HCT116 (cell line): Measurements from ENCODE around the gene TRIB2. TPM values are rescaled to one million over a fixed set of nuclear protein-coding genes. Genes with fewer than 3 reads are reported as not detected.
"Not testable (repeated sequence)": the region's sequence is repeated elsewhere in the genome, so short reads cannot be mapped to it uniquely, and the experiment has no call there.

Experiments used
- ATAC-seq: fragments of 200-7000 bp; cut with Tn5 transposase; 2 replicates; pipeline ENCODE4 v1.9.1; 2020; ENCODE audit warnings: mild to moderate bottlenecking, moderate library complexity
- BruUV-seq: library from RNA; stranded (reverse); fragments of 400-500 nt; replicated peaks from 2 replicates; lab custom pipeline; 2021; lab: Mats Ljungman, UMichigan
- CTCF ChIA-PET: fragments of 300-600 bp; sonication (Branson Sonifier 250); formaldehyde crosslinking; loops from one replicate; lab custom pipeline; 2021; ENCODE audit warnings: antibody characterized with exemption; lab: Charles Lee
- POLR2A ChIA-PET: fragments of 300-600, 350-600 bp; sonication (Branson Sonifier 250); formaldehyde crosslinking; loops from one replicate; lab custom pipeline; 2021; ENCODE audit warnings: antibody characterized with exemption; lab: Charles Lee
- RAD21 ChIA-PET, 2 experiments: fragments of 300-600 bp; sonication (Branson Sonifier 250); formaldehyde crosslinking; loops; one replicate each; lab custom pipeline; 2023; ENCODE audit warnings: low total read pairs in 2 of 2; ENCODE audit not compliant: uncharacterized antibody in 2 of 2, unreplicated experiment in 2 of 2, low non-redundant PET in 1 of 2; lab: Charles Lee
- DNase-seq: peaks from one replicate; pipeline ENCODE4 v3.0.0-alpha.2; 2010; ENCODE audit warnings: low read depth, low spot score
- H2AFZ ChIP-seq: fragments of 200-600 bp; shearing (Covaris generic), sonication (generic); 2 replicates; pipeline ENCODE4 v1.6.1; 2017; ENCODE audit warnings: low read depth, mixed run types, mixed read lengths, antibody characterized with exemption, low read length; ENCODE audit not compliant: poor library complexity, severe bottlenecking
- H3K27ac ChIP-seq: 2 replicates; pipeline ENCODE4 v1.5.1; 2012; ENCODE audit warnings: low read depth, low read length
- H3K27me3 ChIP-seq: fragments of 200-600 bp; sonication (generic); 2 replicates; pipeline ENCODE4 v1.6.1; 2016; ENCODE audit warnings: mixed run types, low read length, mixed read lengths; ENCODE audit not compliant: insufficient read depth
- H3K36me3 ChIP-seq, 2 experiments: fragments of 200-500 bp in 1 of 2; fragments of 200-600 bp in 1 of 2; sonication (Bioruptor generic) in 1 of 2; sonication (generic) in 1 of 2; 2 replicates each; pipeline versions ENCODE4 v1.5.1 to v1.6.1; 2014 to 2016; ENCODE audit warnings: low read length in 2 of 2, inconsistent platforms in 1 of 2, mixed read lengths in 1 of 2, mixed run types in 1 of 2; ENCODE audit not compliant: insufficient read depth in 2 of 2, control insufficient read depth in 1 of 2
- H3K4me1 ChIP-seq, 2 experiments: fragments of 200-600 bp in 1 of 2; sonication (generic) in 1 of 2; 2 replicates each; pipeline versions ENCODE4 v1.5.1 to v1.6.1; 2012 to 2017; ENCODE audit warnings: low read length in 2 of 2, inconsistent platforms in 1 of 2, mild to moderate bottlenecking in 1 of 2, mixed read lengths in 1 of 2, mixed run types in 1 of 2, moderate library complexity in 1 of 2; ENCODE audit not compliant: insufficient read depth in 2 of 2, control insufficient read depth in 1 of 2
- H3K4me2 ChIP-seq: fragments of 200-600 bp; sonication (generic); 2 replicates; pipeline ENCODE4 v1.6.1; 2017; ENCODE audit warnings: mixed run types, low read length, mixed read lengths
- H3K4me3 ChIP-seq, 2 experiments: fragments of 200-600 bp in 1 of 2; sonication (generic) in 1 of 2; replicated peaks in 1 of 2; 2 replicates each; pipeline ENCODE4 v1.5.1; 2011 to 2016; ENCODE audit warnings: low read length in 2 of 2, control low read depth in 1 of 2, low read depth in 1 of 2, mild to moderate bottlenecking in 1 of 2, mixed read lengths in 1 of 2, mixed run types in 1 of 2
- H3K79me2 ChIP-seq: fragments of 200-600 bp; sonication (generic); 2 replicates; pipeline ENCODE4 v1.6.1; 2017; ENCODE audit warnings: mild to moderate bottlenecking, mixed run types, low read length, moderate library complexity, mixed read lengths; ENCODE audit not compliant: insufficient read depth
- H3K9ac ChIP-seq: fragments of 200-600 bp; sonication (generic); 2 replicates; pipeline ENCODE4 v1.6.1; 2016; ENCODE audit warnings: low read length, mixed read lengths
- H3K9me2 ChIP-seq: fragments of 200-600 bp; sonication (generic), shearing (Covaris generic); 2 replicates; pipeline ENCODE4 v1.6.1; 2017; ENCODE audit warnings: mixed run types, mild to moderate bottlenecking, moderate library complexity; ENCODE audit not compliant: insufficient read depth
- H3K9me3 ChIP-seq, 2 experiments: fragments of 200-500 bp in 1 of 2; fragments of 200-600 bp in 1 of 2; sonication (Bioruptor generic) in 1 of 2; sonication (generic) in 1 of 2; 2 replicates each; pipeline ENCODE4 v1.6.1; 2014 to 2017; ENCODE audit warnings: low read length in 2 of 2, mixed read lengths in 2 of 2, inconsistent platforms in 1 of 2, low read depth in 1 of 2, mild to moderate bottlenecking in 1 of 2, mixed run types in 1 of 2, moderate library complexity in 1 of 2; ENCODE audit not compliant: control insufficient read depth in 1 of 2, insufficient read depth in 1 of 2
- H4K20me1 ChIP-seq: fragments of 200-600 bp; sonication (generic), shearing (Covaris generic); 2 replicates; pipeline ENCODE4 v1.6.1; 2017; ENCODE audit warnings: mixed run types, mild to moderate bottlenecking, moderate library complexity; ENCODE audit not compliant: insufficient read depth
- EGR1 ChIP-seq: IDR thresholded peaks from 2 replicates; pipeline ENCODE4 v1.6.1; 2012; ENCODE audit warnings: low read depth
- ELF1 ChIP-seq: IDR thresholded peaks from 2 replicates; pipeline ENCODE4 v1.6.1; 2012; ENCODE audit warnings: low read depth, borderline replicate concordance
- RAD21 ChIP-seq: IDR thresholded peaks from 2 replicates; pipeline ENCODE4 v1.6.1; 2012; ENCODE audit warnings: low read depth, mild to moderate bottlenecking
- SIN3A ChIP-seq: IDR thresholded peaks from 2 replicates; pipeline ENCODE4 v1.6.1; 2012; ENCODE audit warnings: low read depth
- SP1 ChIP-seq: IDR thresholded peaks from 2 replicates; pipeline ENCODE4 v1.6.1; 2012; ENCODE audit warnings: low read depth
- intact Hi-C: fragments of 100-400 bp; cut with micrococcal nuclease; formaldehyde crosslinking; loops from 2 replicates; pipeline ENCODE4 v1.10.0; 2022
- total RNA-seq: library from RNA; stranded (reverse); gene quantifications from one replicate; pipeline ENCODE4 v1.2.1, GENCODE V29; 2021; ENCODE audit not compliant: unreplicated experiment
- TF ChIP-seq, protein P1 (sequence below): IDR thresholded peaks from 2 replicates; pipeline ENCODE4 v1.6.1; 2012; ENCODE audit warnings: low read depth
- TF ChIP-seq, protein P2 (sequence below): IDR thresholded peaks from 2 replicates; pipeline ENCODE4 v1.6.1; 2012
- TF ChIP-seq, protein P3 (sequence below), 3 experiments: fragments of 200-600 bp in 1 of 3; sonication (generic) in 1 of 3; IDR thresholded peaks in 2 of 3; conservative IDR thresholded peaks in 1 of 3; 2 replicates each; pipeline ENCODE4 v1.5.1; 2012 to 2017; ENCODE audit warnings: low read depth in 2 of 3, low read length in 2 of 3, antibody characterized with exemption in 1 of 3, borderline replicate concordance in 1 of 3, control low read depth in 1 of 3, mild to moderate bottlenecking in 1 of 3, mixed read lengths in 1 of 3, mixed run types in 1 of 3, moderate library complexity in 1 of 3; ENCODE audit not compliant: insufficient read depth in 1 of 3

The TRIB2 gene
- total RNA-seq, 1 experiment from 2014 or later: 12.4 TPM

DNA sequence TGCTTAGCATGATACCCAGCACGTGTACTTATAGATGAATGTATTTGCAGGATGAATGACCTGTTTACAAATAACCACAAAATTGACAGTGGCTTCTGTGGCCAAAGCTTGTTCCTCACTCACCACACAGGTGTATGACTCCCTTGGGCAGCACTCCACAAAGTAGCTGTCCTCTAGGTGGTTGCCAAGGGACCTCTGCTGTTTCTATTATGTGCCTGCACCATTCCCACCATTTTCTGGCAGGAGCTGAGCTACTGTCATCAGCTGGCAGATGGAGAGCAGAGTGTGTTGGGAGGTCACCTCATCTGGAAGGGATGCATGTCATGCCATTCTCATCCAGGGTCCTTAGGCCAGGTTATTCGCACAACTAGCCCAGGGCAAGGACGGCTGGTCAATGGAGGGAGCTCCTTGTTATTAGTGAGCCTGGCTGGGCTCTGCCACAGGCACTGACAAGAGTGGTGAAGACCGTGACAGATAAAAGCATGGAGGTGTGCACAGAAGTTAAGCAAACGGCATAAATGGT lies 37.1 kb upstream of the TRIB2 start:
- intact Hi-C loops: no loop called here
- ATAC-seq: no peak
- ChIA-PET POLR2A (no interaction called here), RAD21 (no interaction called here), CTCF (no interaction called here)
- DNase-seq: no peak
- Histone ChIP-seq H3K9me2 (no peaks in the 10 kb centered on the region), H3K27ac (no peak overlapping the region), H3K4me2 (no peak overlapping the region), H2AFZ (no peak overlapping the region), H3K4me1 (peaks cover 0 to 8% of the 10 kb centered on the region in 2 experiments; a peak in 1 of 4 replicates), H3K9ac (no peak overlapping the region), H3K4me3 (no peak overlapping the region), H3K36me3 (no peaks in the 10 kb centered on the region), H3K9me3 (no peaks in the 10 kb centered on the region), H3K27me3 (peaks cover 7% of the 10 kb centered on the region), H4K20me1 (no peaks in the 10 kb centered on the region), H3K79me2 (no peaks in the 10 kb centered on the region)
- no TSS peak for BruUV-seq
- TF ChIP-seq RAD21 (peak; percentile 11; the same call in 1 of the 2 replicates), ELF1 (no peak)

DNA sequence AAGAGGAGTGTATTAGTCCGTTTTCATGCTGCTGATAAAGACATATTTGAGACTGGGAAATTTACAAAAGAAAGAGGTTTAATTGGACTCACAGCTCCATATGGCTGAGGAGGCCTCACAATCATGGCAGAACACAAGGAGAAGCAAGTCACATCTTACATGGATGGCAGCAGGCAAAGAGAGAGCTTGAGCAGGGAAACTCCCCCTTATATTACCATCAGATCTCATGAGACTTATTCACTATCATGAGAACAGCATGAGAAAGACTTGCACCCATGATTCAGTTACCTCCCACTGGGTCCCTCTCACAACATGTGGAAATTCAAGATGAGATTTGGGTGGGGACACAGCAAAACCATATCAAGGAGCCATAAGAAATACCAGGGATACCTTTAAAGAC lies 36.6 kb upstream of the TRIB2 start:
- H3K79me2 ChIP-seq, H3K27ac ChIP-seq, H3K4me1 ChIP-seq, POLR2A ChIA-PET, intact Hi-C loops, ATAC-seq, H3K4me3 ChIP-seq, RAD21 ChIA-PET, H3K9ac ChIP-seq, H4K20me1 ChIP-seq, H2AFZ ChIP-seq, H3K27me3 ChIP-seq, BruUV-seq, H3K4me2 ChIP-seq, H3K9me2 ChIP-seq, DNase-seq, CTCF ChIA-PET, H3K9me3 ChIP-seq, H3K36me3 ChIP-seq: not testable (repeated sequence)

DNA sequence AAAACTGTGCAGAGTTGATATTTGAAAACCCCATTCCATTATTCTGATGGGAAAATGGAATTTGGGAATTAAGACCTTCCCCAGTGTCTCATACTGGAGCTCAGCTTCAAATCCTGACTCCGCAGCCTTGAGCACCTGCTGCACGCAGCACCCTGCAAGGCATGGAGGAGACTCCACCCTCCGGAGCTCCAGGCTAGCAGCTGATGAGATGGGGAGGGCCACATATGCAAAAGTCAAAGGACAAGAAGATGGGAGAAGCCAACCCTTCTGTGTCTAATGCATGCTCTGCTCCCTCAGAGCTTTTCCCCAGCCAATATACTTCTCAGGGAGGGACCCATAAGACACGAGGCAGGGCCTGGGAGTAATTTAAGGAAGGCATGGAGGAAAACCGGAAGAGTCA lies 34.7 kb upstream of the TRIB2 start:
- Histone ChIP-seq H3K79me2 (no peaks in the 10 kb centered on the region), H3K9me2 (no peaks in the 10 kb centered on the region), H3K9ac (no peak overlapping the region), H2AFZ (no peak overlapping the region), H3K27me3 (peaks cover 7% of the 10 kb centered on the region), H3K4me3 (no peak overlapping the region), H3K36me3 (no peaks in the 10 kb centered on the region), H3K4me1 (no peaks in the 10 kb centered on the region), H4K20me1 (no peaks in the 10 kb centered on the region), H3K27ac (no peak overlapping the region), H3K9me3 (no peaks in the 10 kb centered on the region), H3K4me2 (no peak overlapping the region)
- no TSS peak for BruUV-seq
- RAD21 ChIA-PET: no interaction called here
- intact Hi-C loops: no loop called here
- CTCF ChIA-PET: no interaction called here
- no peak for DNase-seq
- no peak for ATAC-seq
- POLR2A ChIA-PET: no interaction called here
- TF ChIP-seq, protein P1, sequence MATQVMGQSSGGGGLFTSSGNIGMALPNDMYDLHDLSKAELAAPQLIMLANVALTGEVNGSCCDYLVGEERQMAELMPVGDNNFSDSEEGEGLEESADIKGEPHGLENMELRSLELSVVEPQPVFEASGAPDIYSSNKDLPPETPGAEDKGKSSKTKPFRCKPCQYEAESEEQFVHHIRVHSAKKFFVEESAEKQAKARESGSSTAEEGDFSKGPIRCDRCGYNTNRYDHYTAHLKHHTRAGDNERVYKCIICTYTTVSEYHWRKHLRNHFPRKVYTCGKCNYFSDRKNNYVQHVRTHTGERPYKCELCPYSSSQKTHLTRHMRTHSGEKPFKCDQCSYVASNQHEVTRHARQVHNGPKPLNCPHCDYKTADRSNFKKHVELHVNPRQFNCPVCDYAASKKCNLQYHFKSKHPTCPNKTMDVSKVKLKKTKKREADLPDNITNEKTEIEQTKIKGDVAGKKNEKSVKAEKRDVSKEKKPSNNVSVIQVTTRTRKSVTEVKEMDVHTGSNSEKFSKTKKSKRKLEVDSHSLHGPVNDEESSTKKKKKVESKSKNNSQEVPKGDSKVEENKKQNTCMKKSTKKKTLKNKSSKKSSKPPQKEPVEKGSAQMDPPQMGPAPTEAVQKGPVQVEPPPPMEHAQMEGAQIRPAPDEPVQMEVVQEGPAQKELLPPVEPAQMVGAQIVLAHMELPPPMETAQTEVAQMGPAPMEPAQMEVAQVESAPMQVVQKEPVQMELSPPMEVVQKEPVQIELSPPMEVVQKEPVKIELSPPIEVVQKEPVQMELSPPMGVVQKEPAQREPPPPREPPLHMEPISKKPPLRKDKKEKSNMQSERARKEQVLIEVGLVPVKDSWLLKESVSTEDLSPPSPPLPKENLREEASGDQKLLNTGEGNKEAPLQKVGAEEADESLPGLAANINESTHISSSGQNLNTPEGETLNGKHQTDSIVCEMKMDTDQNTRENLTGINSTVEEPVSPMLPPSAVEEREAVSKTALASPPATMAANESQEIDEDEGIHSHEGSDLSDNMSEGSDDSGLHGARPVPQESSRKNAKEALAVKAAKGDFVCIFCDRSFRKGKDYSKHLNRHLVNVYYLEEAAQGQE: no peak
- TF ChIP-seq SIN3A (no peak), SP1 (no peak), EGR1 (no peak)
- TF ChIP-seq, protein P2, sequence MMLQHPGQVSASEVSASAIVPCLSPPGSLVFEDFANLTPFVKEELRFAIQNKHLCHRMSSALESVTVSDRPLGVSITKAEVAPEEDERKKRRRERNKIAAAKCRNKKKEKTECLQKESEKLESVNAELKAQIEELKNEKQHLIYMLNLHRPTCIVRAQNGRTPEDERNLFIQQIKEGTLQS: no peak
- TF ChIP-seq, protein P3, sequence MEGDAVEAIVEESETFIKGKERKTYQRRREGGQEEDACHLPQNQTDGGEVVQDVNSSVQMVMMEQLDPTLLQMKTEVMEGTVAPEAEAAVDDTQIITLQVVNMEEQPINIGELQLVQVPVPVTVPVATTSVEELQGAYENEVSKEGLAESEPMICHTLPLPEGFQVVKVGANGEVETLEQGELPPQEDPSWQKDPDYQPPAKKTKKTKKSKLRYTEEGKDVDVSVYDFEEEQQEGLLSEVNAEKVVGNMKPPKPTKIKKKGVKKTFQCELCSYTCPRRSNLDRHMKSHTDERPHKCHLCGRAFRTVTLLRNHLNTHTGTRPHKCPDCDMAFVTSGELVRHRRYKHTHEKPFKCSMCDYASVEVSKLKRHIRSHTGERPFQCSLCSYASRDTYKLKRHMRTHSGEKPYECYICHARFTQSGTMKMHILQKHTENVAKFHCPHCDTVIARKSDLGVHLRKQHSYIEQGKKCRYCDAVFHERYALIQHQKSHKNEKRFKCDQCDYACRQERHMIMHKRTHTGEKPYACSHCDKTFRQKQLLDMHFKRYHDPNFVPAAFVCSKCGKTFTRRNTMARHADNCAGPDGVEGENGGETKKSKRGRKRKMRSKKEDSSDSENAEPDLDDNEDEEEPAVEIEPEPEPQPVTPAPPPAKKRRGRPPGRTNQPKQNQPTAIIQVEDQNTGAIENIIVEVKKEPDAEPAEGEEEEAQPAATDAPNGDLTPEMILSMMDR (IDR thresholded peaks at IDR 0.05 in 2 of 3, conservative IDR thresholded peaks at IDR 0.05 in 1 of 3; ENCODE audit: borderline replicate concordance in 1 of 3, insufficient read depth in 1 of 3, low read depth in 2 of 3, low read length in 2 of 3): no peak
